Naive thymus-derived CD8-positive, alpha-beta T cell (primary cell): ENCODE results near the gene PEX5L. TPM values are rescaled to one million over a fixed set of nuclear protein-coding genes. Genes with fewer than 3 reads are reported as not detected.

Source experiments
- ATAC-seq, 2 donors: fragments of 150-1000 bp; cut with Tn5 transposase in 1 of 2; sonication (Bioruptor Pico), chemical (Tn5 transposase) in 1 of 2; 1 replicate in 1 of 2; 2 replicates in 1 of 2; pipeline ENCODE4 v1.10.0; 2021; ENCODE audit warnings: mild to moderate bottlenecking in 2 of 2, moderate library complexity in 2 of 2
- POLR2A ChIA-PET: fragments of 350-600 bp; sonication (Branson Sonifier 250); formaldehyde crosslinking; loops from one replicate; lab custom pipeline; 2021; ENCODE audit warnings: antibody characterized with exemption; lab: Charles Lee
- DNase-seq, 10 donors: peaks; one replicate each; pipeline versions ENCODE4 v3.0.0 to v3.0.0-alpha.2; 2020 to 2022
- H3K27ac Mint-ChIP-seq, 10 donors: one replicate each; pipeline ENCODE4 v1.8.0; 2020 to 2022; ENCODE audit warnings: mild to moderate bottlenecking in 10 of 10, mixed read lengths in 10 of 10, moderate library complexity in 4 of 10, inconsistent platforms in 1 of 10
- H3K27me3 Mint-ChIP-seq, 5 donors: one replicate each; pipeline ENCODE4 v1.8.0; 2021 to 2022; ENCODE audit warnings: mixed read lengths in 5 of 5
- H3K36me3 Mint-ChIP-seq, 3 donors: one replicate each; pipeline ENCODE4 v1.8.0; 2020 to 2022; ENCODE audit warnings: mixed read lengths in 3 of 3, mild to moderate bottlenecking in 2 of 3, inconsistent platforms in 1 of 3
- H3K4me1 Mint-ChIP-seq, 4 donors: one replicate each; pipeline ENCODE4 v1.8.0; 2021 to 2022; ENCODE audit warnings: mixed read lengths in 4 of 4
- H3K4me3 Mint-ChIP-seq, 10 donors: one replicate each; pipeline ENCODE4 v1.8.0; 2020 to 2022; ENCODE audit warnings: mild to moderate bottlenecking in 10 of 10, mixed read lengths in 10 of 10, moderate library complexity in 6 of 10, inconsistent platforms in 1 of 10
- H3K9me3 Mint-ChIP-seq, 9 donors: one replicate each; pipeline ENCODE4 v1.8.0; 2020 to 2022; ENCODE audit warnings: mixed read lengths in 9 of 9, mild to moderate bottlenecking in 3 of 9, inconsistent platforms in 1 of 9, moderate library complexity in 1 of 9
- polyA plus RNA-seq, 3 donors: library from polyadenylated mRNA; unstranded; fragments of 300-500 nt; fragmentation: Illumina TruSeq; gene quantifications; one replicate each; pipeline ENCODE4 v1.2.3, GENCODE V29; 2021
- total RNA-seq, 8 experiments: library from RNA in 2 of 8; stranded (reverse) in 2 of 8; gene quantifications; one replicate each; pipeline ENCODE4 v1.2.3 and lab custom pipeline; 2021 to 2026

The PEX5L gene
- total and polyA plus RNA-seq, 5 experiments from 2014 or later, result 0.03 to 0.26 TPM; not detected in 3

DNA sequence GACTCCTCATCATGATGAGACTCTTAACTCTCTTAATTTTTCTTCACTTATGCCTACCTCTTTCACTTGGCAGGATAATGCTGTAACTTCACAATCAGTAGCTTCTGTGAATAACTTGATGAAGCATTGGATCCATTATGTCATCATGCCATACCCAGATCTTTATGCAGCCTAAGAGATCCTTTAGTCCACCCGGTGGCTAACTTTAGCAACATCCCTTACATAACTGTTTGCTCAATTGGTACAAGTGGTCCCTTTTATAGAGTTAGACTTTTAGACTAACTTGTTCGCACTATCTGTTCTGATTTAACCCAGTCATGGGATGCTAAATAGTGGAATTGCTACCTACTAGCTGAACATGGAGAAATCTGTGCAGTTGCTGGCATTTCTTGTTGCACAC is 199.4 kb downstream of the PEX5L start:
- ATAC-seq, result no peak
- DNase-seq, result no peak
- POLR2A ChIA-PET, result no interaction called here
- Mint-ChIP-seq H3K27ac (no peak overlapping the region), H3K4me3 (no peak overlapping the region), H3K27me3 (peaks cover 0 to 16% (median 10%) of the 10 kb centered on the region in 5 donors), H3K36me3 (no peaks in the 10 kb centered on the region), H3K9me3 (no peaks in the 10 kb centered on the region), H3K4me1 (no peaks in the 10 kb centered on the region)

DNA sequence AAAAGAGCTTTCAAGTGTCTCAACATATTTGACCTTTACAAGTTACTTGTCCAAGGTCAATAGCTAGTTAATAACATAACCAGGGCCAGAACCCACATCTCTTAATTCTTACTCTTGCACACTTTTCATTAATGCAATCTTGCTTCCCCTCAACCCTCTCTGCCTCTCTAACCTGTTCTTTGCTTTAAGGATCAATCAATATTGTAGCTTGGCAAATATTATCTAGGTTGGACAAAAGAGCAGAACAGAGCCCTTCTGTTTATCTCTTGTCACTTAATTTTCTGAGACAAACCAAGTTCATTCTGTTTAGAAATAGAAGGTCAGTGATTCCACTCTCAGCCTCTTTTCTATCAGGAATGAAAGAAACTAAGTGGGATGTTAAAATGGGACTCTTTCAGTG is 203.4 kb downstream of the PEX5L start:
- ATAC-seq (no peak), DNase-seq (no peak)
- H3K36me3 Mint-ChIP-seq, result no peaks in the 10 kb centered on the region
- no peak overlapping the region for H3K27ac Mint-ChIP-seq
- peaks cover 0 to 12% (median 4%) of the 10 kb centered on the region in 5 donors for H3K27me3 Mint-ChIP-seq
- no peak overlapping the region for H3K4me3 Mint-ChIP-seq
- POLR2A ChIA-PET, result no interaction called here
- H3K4me1 Mint-ChIP-seq, result no peaks in the 10 kb centered on the region
- no peaks in the 10 kb centered on the region for H3K9me3 Mint-ChIP-seq

DNA sequence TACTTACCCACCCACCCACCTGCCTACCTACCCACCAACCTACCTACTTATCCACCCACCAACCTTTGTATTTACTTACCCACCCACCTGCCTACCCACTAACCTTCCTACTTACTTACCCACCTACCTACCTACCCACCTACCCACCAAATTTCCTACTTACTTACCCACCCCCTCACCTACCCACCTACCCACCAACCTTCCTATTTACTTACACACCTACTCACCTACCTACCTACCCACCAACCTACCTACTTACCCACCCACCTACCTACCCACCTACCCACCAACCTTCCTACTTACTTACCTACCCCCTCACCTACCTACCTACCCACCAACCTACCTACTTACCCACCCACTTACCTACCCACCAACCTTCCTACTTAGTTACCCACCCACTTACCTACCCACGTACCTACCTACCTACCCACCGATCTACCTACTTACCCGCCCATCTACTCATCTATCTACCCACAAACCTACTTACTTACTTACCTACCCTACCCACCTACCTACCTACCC is 204.3 kb downstream of the PEX5L start:
- H3K36me3 Mint-ChIP-seq, result no peaks in the 10 kb centered on the region
- no peak overlapping the region for H3K27ac Mint-ChIP-seq
- POLR2A ChIA-PET, result no interaction called here
- ATAC-seq (no peak), DNase-seq (no peak)
- no peaks in the 10 kb centered on the region for H3K9me3 Mint-ChIP-seq
- H3K4me1 Mint-ChIP-seq, result no peaks in the 10 kb centered on the region
- H3K4me3 Mint-ChIP-seq, result no peak overlapping the region
- peaks cover 0 to 12% (median 4%) of the 10 kb centered on the region in 5 donors for H3K27me3 Mint-ChIP-seq

DNA sequence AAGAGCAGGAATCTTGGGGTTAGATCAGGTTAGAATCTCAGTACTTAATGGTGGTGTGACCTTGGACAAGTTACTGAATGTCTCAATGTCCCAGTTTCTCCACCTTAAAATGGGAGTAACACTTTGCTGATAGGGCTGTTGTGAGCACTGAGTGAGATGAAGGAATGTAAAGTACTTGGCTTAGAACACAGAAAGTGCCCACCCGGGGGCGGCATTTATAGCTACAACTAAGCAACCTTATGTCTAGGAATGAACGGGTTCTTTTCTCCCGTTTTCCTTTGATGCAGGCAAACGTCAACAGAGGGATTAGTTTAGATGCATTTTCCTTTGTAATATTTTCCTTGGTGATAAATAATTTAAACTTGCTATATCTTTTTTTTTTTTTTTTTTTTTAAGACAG is 207.3 kb downstream of the PEX5L start:
- no peak overlapping the region for H3K27ac Mint-ChIP-seq
- no peaks in the 10 kb centered on the region for H3K9me3 Mint-ChIP-seq
- no peak overlapping the region for H3K4me3 Mint-ChIP-seq
- DNase-seq, result no peak
- no peak for ATAC-seq
- H3K4me1 Mint-ChIP-seq, result peaks cover 0 to 5% (median 0%) of the 10 kb centered on the region in 4 donors
- H3K27me3 Mint-ChIP-seq, result peaks cover 0 to 12% (median 4%) of the 10 kb centered on the region in 5 donors
- POLR2A ChIA-PET, result no interaction called here
- H3K36me3 Mint-ChIP-seq, result no peaks in the 10 kb centered on the region

DNA sequence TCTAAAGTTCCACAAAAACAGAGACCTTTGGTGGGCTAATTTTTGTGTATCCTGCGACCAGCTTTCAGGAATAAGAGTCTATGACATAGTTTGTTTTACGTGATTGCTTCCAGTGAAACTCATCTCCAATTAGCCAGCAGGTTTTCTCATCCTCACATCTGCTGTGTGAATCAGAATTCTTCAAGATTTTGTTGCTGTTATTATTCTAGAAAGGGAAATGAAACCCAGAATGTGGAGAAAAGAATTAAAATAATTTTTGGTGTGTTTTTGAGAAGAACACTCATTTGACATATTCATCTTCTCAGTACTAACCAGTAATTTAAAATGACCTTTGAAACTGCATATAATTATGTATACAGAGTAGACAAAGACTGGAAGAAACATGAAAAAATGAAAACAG is 208.0 kb downstream of the PEX5L start:
- Mint-ChIP-seq H3K4me1 (peaks cover 0 to 5% (median 0%) of the 10 kb centered on the region in 4 donors), H3K27me3 (peaks cover 0 to 12% (median 4%) of the 10 kb centered on the region in 5 donors), H3K9me3 (no peaks in the 10 kb centered on the region), H3K4me3 (no peak overlapping the region), H3K36me3 (no peaks in the 10 kb centered on the region), H3K27ac (no peak overlapping the region)
- ATAC-seq, result no peak
- no peak for DNase-seq
- POLR2A ChIA-PET, result no interaction called here

DNA sequence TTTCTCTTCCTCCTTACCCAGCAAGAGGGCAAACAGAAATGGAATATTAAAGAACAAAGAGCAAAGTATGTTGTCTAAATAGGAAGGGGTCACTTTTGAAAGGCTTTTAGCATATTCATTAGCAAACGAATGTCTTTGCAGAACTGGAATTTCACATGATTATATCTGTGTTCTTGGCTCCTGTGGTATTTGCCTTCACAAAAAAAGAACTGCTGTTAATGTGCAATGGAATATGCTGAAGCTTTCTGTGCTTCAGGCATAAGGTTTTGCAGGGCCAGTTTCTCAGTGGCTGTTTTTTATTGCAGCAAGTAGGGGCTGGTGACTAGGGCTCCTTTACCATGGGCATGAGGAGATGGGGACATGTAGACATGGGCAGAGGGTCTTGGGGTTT is 210.5 kb downstream of the PEX5L start:
- DNase-seq (no peak), ATAC-seq (no peak)
- H3K27me3 Mint-ChIP-seq, result peaks cover 0 to 4% (median 2%) of the 10 kb centered on the region in 5 donors
- POLR2A ChIA-PET, result no interaction called here
- no peaks in the 10 kb centered on the region for H3K36me3 Mint-ChIP-seq
- H3K9me3 Mint-ChIP-seq, result no peaks in the 10 kb centered on the region
- peaks cover 0 to 5% (median 0%) of the 10 kb centered on the region in 4 donors for H3K4me1 Mint-ChIP-seq
- H3K27ac Mint-ChIP-seq, result peak overlapping the region in 1 of 10 donors; percentile 77
- H3K4me3 Mint-ChIP-seq, result no peak overlapping the region

DNA sequence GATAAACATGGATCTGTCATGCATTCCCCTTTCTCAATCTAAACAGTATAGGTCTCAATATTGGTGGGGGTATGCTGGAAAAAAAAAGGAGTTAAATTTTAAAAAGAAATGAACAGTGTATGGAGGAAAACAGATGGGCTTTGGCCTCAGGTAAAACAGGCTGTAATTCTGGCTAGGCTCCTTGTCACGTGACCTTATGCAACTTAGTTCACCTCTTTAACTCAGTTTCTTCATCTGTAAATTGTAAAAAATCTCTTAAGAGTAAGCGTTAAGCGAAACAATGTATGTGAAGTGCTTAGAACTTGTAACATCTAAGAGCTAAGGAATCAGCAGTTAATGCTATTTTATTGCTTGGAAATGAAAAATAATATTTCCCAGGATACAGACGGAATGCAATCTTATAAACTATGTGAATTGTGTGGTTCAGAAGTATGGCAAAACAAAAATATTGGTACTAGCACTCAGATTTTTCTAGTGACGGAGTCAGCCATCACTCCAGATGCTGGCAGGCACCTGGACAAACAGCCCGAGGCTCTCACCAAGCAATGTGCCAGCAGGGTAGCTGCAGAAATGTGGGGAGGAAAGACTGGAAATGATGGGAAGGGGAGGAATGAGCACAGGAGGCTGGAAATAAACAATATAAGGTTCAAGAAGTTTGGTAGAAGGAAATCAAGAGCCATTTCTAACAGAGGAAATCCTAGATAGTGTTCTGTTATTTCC is 211.1 kb downstream of the PEX5L start:
- H3K27me3 Mint-ChIP-seq, result peaks cover 0 to 4% (median 2%) of the 10 kb centered on the region in 5 donors
- no peaks in the 10 kb centered on the region for H3K36me3 Mint-ChIP-seq
- no peaks in the 10 kb centered on the region for H3K9me3 Mint-ChIP-seq
- ATAC-seq, result no peak
- no peak for DNase-seq
- POLR2A ChIA-PET, result no interaction called here
- H3K27ac Mint-ChIP-seq, result peak overlapping the region in 1 of 10 donors; percentile 77
- no peak overlapping the region for H3K4me3 Mint-ChIP-seq
- H3K4me1 Mint-ChIP-seq, result peaks cover 0 to 5% (median 0%) of the 10 kb centered on the region in 4 donors

DNA sequence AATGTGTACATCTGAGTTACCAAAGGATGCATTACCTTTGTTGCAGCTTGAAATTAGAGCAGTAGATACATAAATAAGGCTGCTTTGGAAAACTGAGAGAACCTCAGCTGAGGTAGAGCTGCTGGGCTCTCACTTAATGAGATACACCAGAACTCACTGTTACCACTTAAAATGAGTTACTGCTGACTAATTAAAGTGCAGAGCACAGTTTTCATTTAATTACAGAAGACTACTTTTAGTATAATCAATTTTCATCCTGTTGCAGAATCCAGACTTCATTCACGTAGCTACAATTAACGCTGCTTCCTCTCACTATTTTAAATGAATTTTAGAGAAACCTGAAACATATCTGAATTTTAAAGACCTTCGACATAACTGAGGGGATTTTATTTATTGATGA is 214.4 kb downstream of the PEX5L start:
- Mint-ChIP-seq H3K9me3 (peaks cover 0 to 1% (median 0%) of the 10 kb centered on the region in 9 donors), H3K4me1 (peaks cover 0 to 5% (median 0%) of the 10 kb centered on the region in 4 donors), H3K27ac (no peak overlapping the region), H3K36me3 (no peaks in the 10 kb centered on the region), H3K27me3 (peaks cover 0 to 9% (median 4%) of the 10 kb centered on the region in 5 donors), H3K4me3 (no peak overlapping the region)
- no peak for DNase-seq
- POLR2A ChIA-PET, result no interaction called here
- ATAC-seq, result no peak

DNA sequence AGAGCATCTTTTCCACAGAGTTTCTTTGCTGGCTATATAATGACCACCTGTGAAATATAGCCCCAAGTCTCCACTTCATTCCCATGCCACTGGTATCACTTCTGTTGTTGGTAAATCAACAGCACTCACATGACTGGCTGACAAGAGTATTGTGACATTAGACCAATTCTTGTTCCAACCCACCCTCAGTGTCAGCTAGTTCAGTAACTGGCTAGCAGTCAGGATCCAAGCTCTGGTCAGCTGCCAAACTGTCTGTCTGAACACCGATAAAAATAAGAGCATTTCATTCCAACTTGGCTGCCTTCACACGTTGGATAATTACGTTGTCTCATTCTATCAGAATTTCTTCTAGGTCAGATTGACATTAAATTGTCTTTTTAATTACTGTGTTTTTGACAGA is 217.4 kb downstream of the PEX5L start:
- peaks cover 0 to 1% (median 0%) of the 10 kb centered on the region in 9 donors for H3K9me3 Mint-ChIP-seq
- DNase-seq, result no peak
- no peaks in the 10 kb centered on the region for H3K4me1 Mint-ChIP-seq
- POLR2A ChIA-PET, result no interaction called here
- no peak for ATAC-seq
- H3K27ac Mint-ChIP-seq, result no peak overlapping the region
- peaks cover 0 to 9% (median 4%) of the 10 kb centered on the region in 5 donors for H3K27me3 Mint-ChIP-seq
- H3K36me3 Mint-ChIP-seq, result no peaks in the 10 kb centered on the region
- H3K4me3 Mint-ChIP-seq, result no peak overlapping the region

DNA sequence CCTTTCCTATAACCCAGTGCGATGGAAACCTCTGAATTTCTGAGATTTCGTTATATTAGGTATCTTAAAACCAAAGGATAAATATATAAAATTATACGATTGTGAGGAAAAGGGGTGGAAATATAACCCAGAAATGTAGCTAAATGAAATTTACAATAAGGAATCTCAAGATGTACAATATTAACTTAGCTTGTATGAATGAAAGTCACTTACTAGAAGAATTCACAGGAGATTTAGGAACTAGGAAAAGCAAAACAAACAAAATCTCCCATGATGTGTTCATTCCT is 224.7 kb downstream of the PEX5L start:
- DNase-seq, result no peak
- Mint-ChIP-seq H3K27me3 (peaks cover 0 to 3% (median 0%) of the 10 kb centered on the region in 5 donors), H3K4me3 (no peak overlapping the region), H3K9me3 (no peaks in the 10 kb centered on the region), H3K27ac (no peak overlapping the region), H3K36me3 (no peaks in the 10 kb centered on the region), H3K4me1 (peaks cover 2 to 6% (median 2%) of the 10 kb centered on the region in 4 donors)
- POLR2A ChIA-PET, result no interaction called here
- ATAC-seq, result no peak

DNA sequence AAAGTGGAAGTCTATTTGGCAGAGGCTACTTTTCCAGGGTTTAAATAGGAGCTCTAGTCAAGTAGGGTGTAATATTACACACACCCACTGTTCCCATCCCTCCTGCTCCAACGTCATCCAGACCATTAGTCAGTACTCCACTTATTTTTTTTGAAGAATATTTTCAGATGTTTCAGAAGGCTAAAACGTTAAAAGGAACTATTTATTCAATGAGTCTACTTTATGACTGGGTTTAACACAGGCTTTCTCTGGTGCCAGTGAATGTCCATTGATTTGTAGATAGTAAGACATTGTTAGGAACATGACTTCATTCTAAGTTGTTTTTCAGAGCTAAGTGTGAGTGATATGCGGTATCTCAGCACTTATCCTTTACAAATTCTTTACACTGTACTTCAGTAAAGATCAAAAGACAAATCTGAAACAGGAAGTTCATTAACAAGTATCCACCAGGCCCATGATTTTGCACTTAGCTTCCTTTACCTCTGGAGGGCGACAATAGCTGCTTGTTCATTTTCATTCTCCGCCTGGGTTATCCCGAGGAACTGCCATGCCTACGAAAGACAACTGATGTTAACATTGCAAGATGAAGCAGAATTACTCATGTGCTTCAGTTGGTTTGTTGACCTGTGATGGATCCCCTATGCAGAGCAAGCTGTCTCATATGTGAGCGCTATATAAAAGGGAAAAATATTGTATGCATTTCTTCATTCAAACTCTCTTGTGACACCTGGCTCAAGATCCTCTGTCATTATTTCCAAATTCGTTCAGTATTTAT is 225.2 kb downstream of the PEX5L start:
- Mint-ChIP-seq H3K27ac (peak overlapping the region in 1 of 10 donors; percentile 58), H3K9me3 (no peaks in the 10 kb centered on the region), H3K36me3 (no peaks in the 10 kb centered on the region), H3K4me1 (peaks cover 2 to 6% (median 2%) of the 10 kb centered on the region in 4 donors), H3K4me3 (no peak overlapping the region), H3K27me3 (peaks cover 0 to 3% (median 0%) of the 10 kb centered on the region in 5 donors)
- POLR2A ChIA-PET, result no interaction called here
- DNase-seq (no peak), ATAC-seq (no peak)

DNA sequence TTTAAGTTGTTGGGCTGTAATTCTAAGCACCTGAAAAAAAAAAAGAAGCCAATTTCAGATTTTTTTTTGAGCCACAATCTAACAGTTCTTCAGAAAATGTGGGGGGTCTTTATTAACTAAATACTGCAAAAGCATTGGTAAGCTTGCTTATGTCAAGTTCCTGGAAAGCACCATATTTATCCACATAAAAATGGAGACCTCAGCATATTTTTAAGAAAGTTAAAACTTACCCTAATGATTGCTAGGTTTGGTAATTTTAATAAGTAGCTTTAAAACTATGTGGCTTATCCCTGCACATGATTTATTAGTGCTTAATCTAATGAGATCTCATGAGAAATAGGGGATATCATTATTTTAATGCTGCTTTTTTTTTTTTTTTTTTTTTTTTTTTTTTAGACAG is 227.1 kb downstream of the PEX5L start:
- H3K9me3 Mint-ChIP-seq, result no peaks in the 10 kb centered on the region
- POLR2A ChIA-PET, result no interaction called here
- no peak overlapping the region for H3K27ac Mint-ChIP-seq
- peaks cover 0 to 4% (median 2%) of the 10 kb centered on the region in 5 donors for H3K27me3 Mint-ChIP-seq
- no peak for DNase-seq
- peaks cover 2 to 6% (median 2%) of the 10 kb centered on the region in 4 donors for H3K4me1 Mint-ChIP-seq
- no peak for ATAC-seq
- H3K4me3 Mint-ChIP-seq, result no peak overlapping the region
- no peaks in the 10 kb centered on the region for H3K36me3 Mint-ChIP-seq

DNA sequence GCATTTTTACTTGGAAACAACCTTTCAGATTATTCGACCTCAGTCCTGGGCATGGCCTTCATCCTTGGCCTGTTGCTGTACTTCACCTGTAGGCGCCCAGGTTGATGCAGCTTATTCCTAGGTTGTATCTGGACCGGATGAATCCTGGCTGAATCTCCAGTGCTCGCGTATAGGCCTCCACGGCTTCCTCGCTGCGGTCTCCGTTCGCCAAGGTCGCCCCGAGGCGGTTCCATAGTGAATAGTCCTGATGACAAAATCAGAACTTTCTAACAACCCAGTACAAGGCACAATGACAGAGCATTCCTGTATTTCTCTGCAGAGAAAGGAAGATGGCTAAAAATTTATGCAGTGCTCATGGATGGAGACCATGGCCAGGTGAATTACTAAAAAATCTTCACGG is 229.1 kb downstream of the PEX5L start:
- Mint-ChIP-seq H3K27ac (no peak overlapping the region), H3K27me3 (peaks cover 0 to 6% (median 5%) of the 10 kb centered on the region in 5 donors), H3K36me3 (no peaks in the 10 kb centered on the region), H3K4me1 (peaks cover 2 to 6% (median 3%) of the 10 kb centered on the region in 4 donors), H3K4me3 (no peak overlapping the region), H3K9me3 (no peaks in the 10 kb centered on the region)
- POLR2A ChIA-PET, result no interaction called here
- ATAC-seq (no peak), DNase-seq (no peak)
